Left ventricle myocardium inferior (tissue), 1 donor: ENCODE results near the gene PLA2G6. TPM values are rescaled to one million over a fixed set of nuclear protein-coding genes. Genes with fewer than 3 reads are reported as not detected.

ENCODE experiments used
- DNase-seq: peaks from one replicate; pipeline ENCODE4 v3.0.0-alpha.2; 2020
- H3K27ac ChIP-seq: fragments of 200-600 bp; replicated peaks from 2 replicates; pipeline ENCODE4 v1.8.0; 2021
- H3K27me3 ChIP-seq: fragments of 200-600 bp; 2 replicates; pipeline ENCODE4 v1.8.0; 2021; ENCODE audit warnings: low read depth
- H3K36me3 ChIP-seq: fragments of 200-600 bp; 2 replicates; pipeline ENCODE4 v1.8.0; 2021
- H3K4me1 ChIP-seq: fragments of 200-600 bp; 2 replicates; pipeline ENCODE4 v1.8.0; 2021
- H3K4me3 ChIP-seq: fragments of 200-600 bp; 2 replicates; pipeline ENCODE4 v1.8.0; 2021; ENCODE audit warnings: mild to moderate bottlenecking, moderate library complexity
- H3K9me3 ChIP-seq: fragments of 200-600 bp; replicated peaks from 2 replicates; pipeline ENCODE4 v1.8.0; 2021
- intact Hi-C: fragments of 100-400 bp; cut with micrococcal nuclease; formaldehyde crosslinking; loops from one replicate; pipeline ENCODE4 v1.11.0; 2022
- total RNA-seq: library from RNA; stranded (reverse); fragmentation: NEBNext Ultra II Directional; extraction: Animal tissue kit (Norgen Biotek cat#: 25700); gene quantifications from one replicate; pipeline ENCODE4 v1.2.1, GENCODE V29; 2021
- TF ChIP-seq, protein P1 (sequence below): fragments of 200-600 bp; IDR thresholded peaks from 2 replicates; pipeline ENCODE4 v1.8.0; 2021; ENCODE audit warnings: antibody characterized with exemption, mild to moderate bottlenecking, borderline replicate concordance
- donor health status: DM: no; HTN: yes; CAD: no; lungs with severe emphysema.

Gene PLA2G6
- total RNA-seq, 1 donor from 2014 or later = 14.1 TPM

DNA sequence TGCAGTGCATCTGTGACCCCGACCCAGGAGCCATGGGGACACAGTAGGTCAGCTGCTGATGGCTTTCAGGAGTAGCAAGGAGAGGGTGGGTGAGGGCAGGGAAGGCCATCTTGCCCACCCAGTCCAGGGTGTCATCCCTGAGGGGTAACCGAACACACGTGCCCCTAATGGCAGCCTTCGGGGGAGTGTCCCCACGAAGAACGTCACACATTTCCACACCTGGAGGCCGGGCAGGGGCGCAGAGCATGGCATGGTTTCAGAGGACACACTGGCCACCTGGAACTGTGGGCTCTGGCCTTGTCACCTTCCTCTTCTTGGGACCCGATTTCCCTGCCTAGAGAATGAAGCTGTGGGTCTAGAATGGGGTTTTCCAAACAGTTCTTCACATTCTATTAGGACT, 51.8 kb downstream of the PLA2G6 start:
- DNase-seq = no peak
- peaks cover 34% of the 10 kb centered on the region for H3K36me3 ChIP-seq
- TF ChIP-seq, protein P1, sequence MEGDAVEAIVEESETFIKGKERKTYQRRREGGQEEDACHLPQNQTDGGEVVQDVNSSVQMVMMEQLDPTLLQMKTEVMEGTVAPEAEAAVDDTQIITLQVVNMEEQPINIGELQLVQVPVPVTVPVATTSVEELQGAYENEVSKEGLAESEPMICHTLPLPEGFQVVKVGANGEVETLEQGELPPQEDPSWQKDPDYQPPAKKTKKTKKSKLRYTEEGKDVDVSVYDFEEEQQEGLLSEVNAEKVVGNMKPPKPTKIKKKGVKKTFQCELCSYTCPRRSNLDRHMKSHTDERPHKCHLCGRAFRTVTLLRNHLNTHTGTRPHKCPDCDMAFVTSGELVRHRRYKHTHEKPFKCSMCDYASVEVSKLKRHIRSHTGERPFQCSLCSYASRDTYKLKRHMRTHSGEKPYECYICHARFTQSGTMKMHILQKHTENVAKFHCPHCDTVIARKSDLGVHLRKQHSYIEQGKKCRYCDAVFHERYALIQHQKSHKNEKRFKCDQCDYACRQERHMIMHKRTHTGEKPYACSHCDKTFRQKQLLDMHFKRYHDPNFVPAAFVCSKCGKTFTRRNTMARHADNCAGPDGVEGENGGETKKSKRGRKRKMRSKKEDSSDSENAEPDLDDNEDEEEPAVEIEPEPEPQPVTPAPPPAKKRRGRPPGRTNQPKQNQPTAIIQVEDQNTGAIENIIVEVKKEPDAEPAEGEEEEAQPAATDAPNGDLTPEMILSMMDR = no peak
- no peak overlapping the region for H3K4me3 ChIP-seq
- intact Hi-C loops = no loop called here
- no peaks in the 10 kb centered on the region for H3K9me3 ChIP-seq
- H3K27me3 ChIP-seq = no peaks in the 10 kb centered on the region
- no peak overlapping the region for H3K27ac ChIP-seq
- H3K4me1 ChIP-seq = peaks cover 13% of the 10 kb centered on the region

DNA sequence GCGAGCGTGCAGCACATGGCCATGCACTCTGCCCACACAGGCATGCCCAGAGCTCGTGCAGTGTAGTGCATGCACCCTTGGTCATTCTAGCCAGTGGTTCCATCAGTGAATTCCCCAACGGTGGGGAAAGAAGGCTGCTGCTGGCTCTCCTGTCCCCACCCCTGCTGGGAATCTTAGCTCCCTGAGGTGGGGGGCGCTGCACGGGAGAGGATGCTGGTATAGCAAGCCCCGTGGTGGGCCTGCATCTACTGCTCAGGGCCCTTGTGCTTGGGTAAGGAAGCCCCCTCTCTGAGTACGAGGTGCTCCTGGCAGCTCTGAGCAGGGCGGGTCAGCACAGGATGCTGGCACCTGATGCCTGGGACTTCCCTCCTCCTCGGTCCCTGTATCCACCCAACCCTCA, 52.6 kb downstream of the PLA2G6 start:
- H3K4me3 ChIP-seq = no peak overlapping the region
- no peaks in the 10 kb centered on the region for H3K27me3 ChIP-seq
- TF ChIP-seq, protein P1 = no peak
- intact Hi-C loops = no loop called here
- H3K4me1 ChIP-seq = peaks cover 13% of the 10 kb centered on the region
- no peak for DNase-seq
- H3K36me3 ChIP-seq = peaks cover 29% of the 10 kb centered on the region
- H3K9me3 ChIP-seq = no peaks in the 10 kb centered on the region
- H3K27ac ChIP-seq = no peak overlapping the region

DNA sequence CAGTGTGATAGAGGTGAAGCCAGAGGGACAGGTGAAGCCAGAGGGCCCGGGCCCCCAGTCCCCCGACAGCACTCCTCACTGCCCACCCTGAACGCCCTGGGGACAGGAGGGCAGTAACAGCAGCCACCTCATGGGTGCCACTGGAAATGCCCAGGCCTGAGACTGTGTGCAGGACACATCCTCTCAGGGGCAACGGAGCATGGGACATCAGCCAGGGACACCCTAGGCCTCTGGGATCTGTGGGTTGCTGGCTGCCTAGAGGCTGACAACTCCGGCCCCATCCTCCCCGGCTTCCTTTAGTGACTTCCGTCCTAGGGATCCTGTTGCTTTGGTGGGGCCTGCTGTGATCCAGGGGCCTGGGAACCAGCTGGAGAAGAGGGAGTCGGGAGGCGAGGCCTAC, 53.8 kb downstream of the PLA2G6 start:
- TF ChIP-seq, protein P1 = no peak
- intact Hi-C loops = no loop called here
- Histone ChIP-seq H3K4me1 (peaks cover 13% of the 10 kb centered on the region), H3K27ac (no peak overlapping the region), H3K27me3 (no peaks in the 10 kb centered on the region), H3K9me3 (no peaks in the 10 kb centered on the region), H3K36me3 (peaks cover 28% of the 10 kb centered on the region), H3K4me3 (no peak overlapping the region)
- DNase-seq = no peak

DNA sequence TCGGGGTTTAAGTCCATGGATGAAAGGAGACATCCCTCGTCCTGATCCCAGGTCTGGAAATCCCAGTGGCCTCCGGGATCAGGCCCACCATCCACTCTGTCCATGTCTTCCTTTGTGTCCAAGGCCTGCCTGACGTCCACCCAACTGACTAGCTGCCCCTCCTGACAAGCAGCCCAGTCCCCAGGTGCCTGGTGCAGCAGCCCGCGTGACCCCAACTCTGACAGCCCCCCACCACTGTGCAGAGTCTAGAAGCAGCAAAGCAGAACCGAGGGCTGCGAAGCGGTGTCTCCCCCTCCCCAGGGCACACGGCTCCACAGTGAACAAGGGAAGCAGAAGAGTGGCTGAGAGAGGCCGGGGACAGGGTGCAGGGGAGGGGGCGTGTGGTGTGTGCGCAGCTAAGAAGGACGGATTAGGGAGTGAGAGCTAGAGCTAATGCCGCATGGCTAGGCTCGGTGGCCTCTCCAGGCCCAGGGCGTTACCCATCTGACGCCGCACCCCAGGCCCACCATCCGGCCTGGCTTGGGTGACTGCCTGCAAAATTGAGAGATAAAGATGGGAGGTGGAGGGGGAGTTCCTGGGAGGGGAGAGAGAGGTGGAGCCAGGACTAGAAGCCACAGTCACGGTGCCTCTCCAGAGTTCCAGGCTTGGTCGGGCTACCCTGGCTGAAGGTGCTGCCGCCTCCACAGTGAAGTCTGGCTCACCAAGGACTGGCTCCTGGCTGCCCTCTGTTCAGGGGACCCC, 54.5 kb downstream of the PLA2G6 start:
- no peak overlapping the region for H3K4me3 ChIP-seq
- peaks cover 13% of the 10 kb centered on the region for H3K4me1 ChIP-seq
- intact Hi-C loops = no loop called here
- TF ChIP-seq, protein P1 = no peak
- no peak overlapping the region for H3K27ac ChIP-seq
- no peaks in the 10 kb centered on the region for H3K27me3 ChIP-seq
- no peak for DNase-seq
- H3K36me3 ChIP-seq = peaks cover 21% of the 10 kb centered on the region
- H3K9me3 ChIP-seq = no peaks in the 10 kb centered on the region

DNA sequence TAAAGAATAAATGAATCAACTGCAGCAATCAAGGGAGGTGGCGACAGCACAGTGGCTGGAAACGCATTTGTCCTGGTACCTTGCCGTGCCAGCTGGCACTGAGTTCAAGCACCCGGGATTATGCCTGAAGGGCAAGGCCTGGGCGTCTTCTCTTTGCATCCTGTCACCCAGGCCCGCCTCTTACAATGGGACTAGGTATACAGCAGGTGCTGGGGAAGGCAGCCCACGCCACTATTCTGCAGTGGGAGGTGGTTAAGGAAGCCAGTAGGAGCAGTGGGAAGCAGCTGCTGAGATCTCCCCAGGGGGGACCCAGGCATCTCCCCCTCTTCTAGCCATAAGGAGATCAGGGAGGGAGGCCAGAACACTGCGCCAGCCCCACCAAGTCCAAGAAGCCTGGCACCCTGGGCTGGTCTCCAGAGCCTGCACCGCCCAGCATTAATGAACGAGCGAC, 55.9 kb downstream of the PLA2G6 start:
- DNase-seq = no peak
- Histone ChIP-seq H3K9me3 (no peaks in the 10 kb centered on the region), H3K4me1 (peaks cover 2% of the 10 kb centered on the region), H3K27me3 (no peaks in the 10 kb centered on the region), H3K4me3 (no peak overlapping the region), H3K27ac (no peak overlapping the region), H3K36me3 (peaks cover 16% of the 10 kb centered on the region)
- TF ChIP-seq, protein P1 = no peak
- intact Hi-C loops = no loop called here
